NOMO-1 treated with dmso at 0.1 percent for 144 hours (cell line): ENCODE data around the gene TRAPPC1.
A peak's percentile ranks its signal among the peaks of the same experiment; 100 is the strongest.

ENCODE experiments used
- DNase-seq: peaks from one replicate; lab custom pipeline; 2025; ENCODE audit not compliant: unreplicated experiment; lab: John Stamatoyannopoulos, UW

The TRAPPC1 gene

GRCh38 chr17:7881276-7882054 lies 50.3 kb downstream of the TRAPPC1 start:
- peak; percentile 29 for DNase-seq
